A172 (cell line): Measurements from ENCODE around the gene FGA. TPM values are rescaled to one million over a fixed set of nuclear protein-coding genes. Genes with fewer than 3 reads are reported as not detected.

Experiments
- DNase-seq: peaks from one replicate; pipeline ENCODE4 v3.0.0-alpha.2; 2015; ENCODE audit warnings: low spot score
- total RNA-seq: library from RNA; depleted of rRNA; stranded (reverse); fragments of >200 nt; shearing (Covaris generic); gene quantifications from 2 replicates; pipeline ENCODE4 v1.2.3, GENCODE V29; 2014; rRNA removed

Gene FGA
- total RNA-seq, 1 experiment from 2014 or later = not detected

DNA sequence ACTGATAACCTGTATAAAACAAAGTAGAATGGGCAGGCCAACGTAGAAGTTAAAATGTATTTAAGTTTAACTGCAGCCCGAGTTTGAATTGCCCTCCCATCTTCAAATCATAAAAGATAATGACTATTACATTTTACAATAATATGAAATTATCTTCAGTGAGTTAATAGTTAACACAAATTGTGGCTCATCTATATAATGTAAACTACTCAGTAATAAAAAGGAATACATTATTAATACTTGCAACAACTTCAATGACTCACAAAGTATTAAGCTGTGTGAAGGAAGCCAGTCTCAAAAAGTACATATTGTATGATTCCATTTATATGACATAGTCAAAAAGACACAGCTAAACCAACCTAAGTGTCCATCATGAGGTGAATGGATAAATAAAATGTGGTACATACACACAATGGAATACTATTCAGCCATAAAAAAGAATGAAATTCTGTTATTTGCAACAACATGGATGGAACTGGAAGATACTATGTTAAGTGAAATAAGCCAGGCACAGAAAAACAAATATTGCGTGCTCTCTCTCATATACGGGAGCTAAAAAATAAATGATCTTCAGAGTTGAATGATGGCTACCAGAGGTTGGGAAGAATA lies 48.2 kb downstream of the FGA start:
- no peak for DNase-seq

Other genes starting within 250 kb of the FGA start
- not detected in 2 replicates for gene DCHS2, start 98.9 kb downstream of the FGA start, total RNA-seq
- gene PLRG1, start 40.3 kb downstream of the FGA start, total RNA-seq = 71.5 and 71.6 TPM in 2 replicates
- gene FGB, start 27.7 kb downstream of the FGA start, total RNA-seq = not detected in 2 replicates
- gene FGG, start 21.9 kb upstream of the FGA start, total RNA-seq = not detected in 2 replicates
- gene LRAT, start 153.3 kb upstream of the FGA start, total RNA-seq = not detected in 2 replicates
- gene RBM46, start 190.5 kb upstream of the FGA start, total RNA-seq = not detected in 2 replicates